ENCODE results near the gene COX6B2.

The COX6B2 gene

DNA sequence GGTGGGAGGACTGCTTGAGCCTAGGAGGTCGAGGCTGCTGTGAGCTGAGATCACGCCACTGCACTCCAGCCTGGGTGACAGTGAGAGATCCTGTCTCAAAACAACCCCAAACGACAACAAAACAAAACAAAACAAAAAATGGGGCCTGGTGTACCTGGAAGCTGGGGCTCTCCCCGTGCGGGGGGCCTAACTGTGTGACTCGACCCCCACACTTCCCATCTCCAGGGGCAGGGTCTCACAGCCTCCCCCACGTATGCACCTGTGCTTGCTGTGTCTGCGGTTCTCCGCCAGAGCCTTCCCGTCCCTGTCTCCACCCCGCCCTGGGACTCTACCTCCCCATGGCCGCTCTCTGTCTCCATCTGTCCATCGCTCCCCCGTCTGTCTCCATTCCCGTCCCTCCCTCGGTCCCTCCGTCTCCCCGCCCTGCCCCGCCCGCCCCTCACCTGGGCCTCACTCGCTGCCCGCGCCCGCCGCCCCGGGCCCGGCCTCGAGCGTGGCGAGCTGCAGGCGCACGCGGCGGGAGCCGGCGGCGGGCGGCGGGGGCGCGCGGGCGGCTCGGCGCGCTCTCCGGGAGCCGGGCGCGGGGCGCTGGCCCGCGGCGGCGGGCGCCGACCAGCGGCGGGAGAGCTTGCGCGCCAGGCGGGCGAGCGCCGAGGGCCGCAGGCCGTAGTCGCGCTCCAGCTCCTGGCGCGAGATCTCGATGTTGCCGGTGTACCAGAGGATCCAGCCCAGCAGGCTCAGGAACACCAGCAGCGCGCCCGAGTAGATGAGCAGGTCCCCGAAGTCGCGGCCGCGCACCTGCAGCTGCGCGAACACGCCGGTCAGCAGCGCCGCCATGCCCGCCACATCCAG is 29.0 kb upstream of the COX6B2 start:
- peak; percentile 51 for DNase-seq

DNA sequence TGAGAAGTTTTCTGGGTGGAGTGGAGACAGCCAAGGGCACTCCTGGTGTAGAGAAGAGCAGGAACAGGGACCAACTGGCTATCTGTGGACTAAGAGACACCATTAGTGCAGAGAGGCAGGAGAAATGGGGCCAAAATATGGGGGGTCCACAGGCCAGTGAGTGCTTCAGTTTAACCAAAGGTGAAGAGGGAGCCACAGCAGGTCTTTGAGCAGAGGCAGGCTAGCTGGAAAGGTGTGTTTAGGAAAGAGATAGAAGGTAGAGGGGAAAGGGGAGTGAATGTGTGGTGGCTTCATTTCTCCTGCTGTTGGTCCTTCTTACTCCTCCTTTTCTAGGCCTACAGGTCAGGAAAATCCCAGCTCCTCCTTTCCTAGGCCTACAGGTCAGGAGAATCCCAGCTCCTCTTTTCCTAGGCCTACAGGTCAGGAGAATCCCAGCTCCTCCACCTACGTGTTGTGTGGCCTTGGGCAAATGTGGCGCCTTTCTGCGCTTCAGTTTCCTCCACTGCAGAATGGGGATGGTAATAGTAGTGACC is 28.1 kb upstream of the COX6B2 start:
- no peak for DNase-seq

DNA sequence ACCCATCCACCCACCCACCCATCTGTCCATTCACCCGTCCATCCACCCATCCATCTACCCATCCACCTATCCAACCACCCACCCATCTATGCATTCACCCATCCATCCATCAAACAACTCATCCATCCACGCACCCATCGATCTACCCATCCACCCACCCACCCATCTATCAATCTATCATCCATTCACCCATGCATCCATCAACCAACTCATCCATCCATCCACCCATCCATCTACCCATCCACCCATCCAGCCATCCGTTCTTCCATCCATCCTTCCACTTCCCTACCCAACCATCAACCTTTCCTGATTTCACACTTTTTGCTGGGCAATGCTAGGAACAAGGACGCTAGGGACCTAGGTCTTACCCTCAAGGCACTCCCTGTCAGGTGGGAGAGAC is 27.5 kb upstream of the COX6B2 start:
- no peak for DNase-seq

DNA sequence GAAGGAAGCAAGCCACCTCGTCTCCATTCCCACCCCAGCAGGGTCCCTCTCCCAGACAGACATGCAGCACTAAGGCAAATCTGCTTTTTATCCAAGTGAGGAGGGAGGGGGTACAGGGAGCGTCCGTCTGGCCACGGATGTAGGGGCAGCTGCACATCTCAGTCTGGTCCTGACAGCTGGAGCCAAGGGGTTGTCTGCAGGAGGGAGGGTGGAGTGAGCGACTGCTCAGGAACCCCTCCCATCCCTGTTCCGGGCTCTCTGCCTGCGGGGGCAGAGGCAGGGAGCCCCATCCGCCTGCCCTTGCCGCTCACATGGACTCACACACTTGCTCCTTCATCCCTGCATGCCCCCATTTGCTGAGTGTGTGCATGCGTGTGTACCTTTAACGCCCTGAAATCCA is 24.7 kb upstream of the COX6B2 start:
- DNase-seq = no peak

DNA sequence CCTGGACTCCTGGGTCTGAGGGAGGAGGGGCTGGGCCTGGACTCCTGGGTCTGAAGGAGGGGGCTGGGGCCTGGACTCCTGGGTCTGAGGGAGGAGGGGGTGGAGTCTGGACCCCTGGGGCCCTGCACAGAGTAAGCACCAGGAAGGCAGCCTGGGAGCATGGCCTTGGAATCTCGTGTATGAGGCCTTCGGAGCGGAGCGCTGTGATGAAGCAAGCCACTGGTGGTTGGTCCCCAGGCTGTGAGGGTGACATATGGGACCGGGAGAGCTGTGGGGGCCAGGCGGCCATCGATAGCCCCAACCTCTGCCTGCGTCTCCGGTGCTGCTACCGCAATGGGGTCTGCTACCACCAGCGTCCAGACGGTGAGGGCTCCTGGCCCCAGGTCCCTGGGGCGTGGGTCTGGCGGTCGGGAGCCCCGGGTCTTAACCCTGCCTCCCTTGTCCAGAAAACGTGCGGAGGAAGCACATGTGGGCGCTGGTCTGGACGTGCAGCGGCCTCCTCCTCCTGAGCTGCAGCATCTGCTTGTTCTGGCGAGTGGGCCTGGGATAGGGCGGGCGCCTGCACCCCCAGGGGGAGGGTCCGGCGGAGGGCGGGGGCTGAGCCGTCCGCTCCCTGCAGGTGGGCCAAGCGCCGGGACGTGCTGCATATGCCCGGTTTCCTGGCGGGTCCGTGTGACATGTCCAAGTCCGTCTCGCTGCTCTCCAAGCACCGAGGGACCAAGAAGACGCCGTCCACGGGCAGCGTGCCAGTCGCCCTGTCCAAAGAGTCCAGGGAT is 23.0 kb upstream of the COX6B2 start:
- DNase-seq = no peak

DNA sequence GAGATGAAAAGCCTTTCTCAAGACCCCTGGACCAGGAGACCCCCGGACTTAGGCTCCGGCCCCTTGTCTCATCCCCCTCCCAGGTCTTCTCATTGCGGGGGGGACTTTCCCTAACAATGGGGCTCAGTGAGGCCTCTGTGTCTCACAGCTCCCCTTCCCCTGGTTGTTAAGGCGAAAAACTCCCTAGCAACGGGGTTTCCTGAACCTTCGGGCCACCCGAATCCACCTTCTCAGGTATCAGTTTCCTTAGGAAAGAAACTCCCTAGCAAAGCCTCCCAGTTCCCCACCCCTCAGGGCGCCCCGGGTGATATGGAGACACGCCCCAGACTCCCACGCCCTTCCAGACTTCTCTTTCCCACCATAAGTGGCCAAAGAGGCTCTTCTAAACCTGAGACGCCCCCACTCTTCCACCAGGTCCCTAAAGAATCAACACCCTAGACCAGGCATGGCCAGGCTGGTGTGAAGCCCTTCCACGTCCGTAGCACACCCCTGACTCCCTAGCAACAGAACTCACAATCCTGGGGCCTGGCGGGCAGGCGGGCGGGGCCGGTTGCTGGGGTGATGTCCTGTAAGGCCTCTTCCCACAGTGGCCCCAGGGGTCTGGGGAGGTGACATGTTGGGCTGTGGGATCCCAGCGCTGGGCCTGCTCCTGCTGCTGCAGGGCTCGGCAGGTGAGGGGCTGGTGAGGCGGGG is 21.9 kb upstream of the COX6B2 start, which contains the start of gene TMEM190:
TMEM190 (plus strand) TSS at position 586 of the 693 bp plus-strand sequence; CDS start at position 614, 28 bp downstream.
- no peak for DNase-seq

DNA sequence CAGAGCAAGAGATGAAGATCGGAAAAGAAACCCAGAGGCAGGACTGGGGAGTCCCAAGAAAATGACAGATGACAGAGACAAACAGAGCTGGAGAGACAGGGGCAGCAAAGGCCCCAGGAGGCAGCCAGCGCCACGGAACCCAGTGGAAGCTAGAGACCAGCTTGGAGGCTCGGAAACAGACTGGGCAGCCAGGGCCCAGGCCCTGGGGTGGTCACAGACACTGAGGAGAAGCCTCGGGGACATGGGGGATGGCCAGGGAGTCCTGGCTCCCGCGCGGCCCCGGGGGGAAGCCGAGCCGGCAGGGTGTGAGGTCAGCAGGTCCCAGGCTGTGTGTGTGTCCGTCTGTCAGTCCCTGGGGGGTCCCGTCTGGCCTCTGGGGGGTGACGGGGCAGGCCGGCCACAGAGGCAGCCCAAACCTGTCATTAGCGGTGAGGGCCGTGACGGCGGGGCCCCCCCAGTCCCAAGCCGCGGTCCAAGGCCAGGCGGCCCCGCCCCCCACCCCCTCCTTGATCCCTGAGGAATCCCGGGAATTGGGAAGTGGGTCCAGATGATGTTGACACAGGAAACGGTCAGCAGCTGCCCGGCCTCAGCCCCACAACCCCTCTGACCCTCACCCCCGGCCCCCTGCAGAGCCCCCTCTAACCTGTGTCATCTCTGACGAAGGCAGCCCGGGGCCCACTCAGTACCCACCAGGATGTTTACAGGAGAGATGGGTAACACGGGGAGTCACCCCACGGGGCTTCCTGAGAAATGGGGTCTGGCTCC is 19.7 kb upstream of the COX6B2 start:
- DNase-seq = no peak

DNA sequence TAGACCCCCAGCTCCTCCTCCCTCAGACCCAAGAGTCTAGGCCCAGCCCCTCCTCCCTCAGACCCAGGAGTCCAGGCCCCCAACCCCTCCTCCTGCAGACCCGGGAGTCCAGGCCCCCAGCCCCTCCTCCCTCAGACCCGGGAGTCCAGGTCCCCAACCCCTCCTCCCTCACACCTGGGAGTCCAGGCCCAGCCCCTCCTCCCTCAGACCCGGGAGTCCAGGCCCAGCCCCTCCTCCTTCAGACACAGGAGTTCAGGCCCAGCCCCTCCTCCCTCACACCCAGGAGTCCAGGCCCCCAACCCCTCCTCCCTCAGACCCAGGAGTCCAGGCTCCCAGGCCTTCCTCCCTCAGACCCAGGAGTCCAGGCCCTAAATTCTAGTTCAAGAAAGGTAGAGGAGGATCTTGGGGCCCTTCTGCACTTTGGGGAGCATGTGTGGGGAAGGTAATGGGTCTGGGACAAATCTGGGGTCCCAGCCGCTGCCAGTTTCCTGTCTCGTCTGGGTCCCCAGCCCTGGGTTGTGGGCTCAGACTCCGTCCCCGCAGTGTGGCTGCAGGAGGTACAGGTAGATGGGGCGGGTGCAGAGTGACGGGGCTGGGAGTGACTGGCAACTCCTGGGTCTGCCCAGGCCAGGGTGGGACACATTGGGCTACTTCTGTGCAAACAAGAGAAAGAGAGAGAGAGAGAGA is 18.9 kb upstream of the COX6B2 start:
- DNase-seq = no peak

DNA sequence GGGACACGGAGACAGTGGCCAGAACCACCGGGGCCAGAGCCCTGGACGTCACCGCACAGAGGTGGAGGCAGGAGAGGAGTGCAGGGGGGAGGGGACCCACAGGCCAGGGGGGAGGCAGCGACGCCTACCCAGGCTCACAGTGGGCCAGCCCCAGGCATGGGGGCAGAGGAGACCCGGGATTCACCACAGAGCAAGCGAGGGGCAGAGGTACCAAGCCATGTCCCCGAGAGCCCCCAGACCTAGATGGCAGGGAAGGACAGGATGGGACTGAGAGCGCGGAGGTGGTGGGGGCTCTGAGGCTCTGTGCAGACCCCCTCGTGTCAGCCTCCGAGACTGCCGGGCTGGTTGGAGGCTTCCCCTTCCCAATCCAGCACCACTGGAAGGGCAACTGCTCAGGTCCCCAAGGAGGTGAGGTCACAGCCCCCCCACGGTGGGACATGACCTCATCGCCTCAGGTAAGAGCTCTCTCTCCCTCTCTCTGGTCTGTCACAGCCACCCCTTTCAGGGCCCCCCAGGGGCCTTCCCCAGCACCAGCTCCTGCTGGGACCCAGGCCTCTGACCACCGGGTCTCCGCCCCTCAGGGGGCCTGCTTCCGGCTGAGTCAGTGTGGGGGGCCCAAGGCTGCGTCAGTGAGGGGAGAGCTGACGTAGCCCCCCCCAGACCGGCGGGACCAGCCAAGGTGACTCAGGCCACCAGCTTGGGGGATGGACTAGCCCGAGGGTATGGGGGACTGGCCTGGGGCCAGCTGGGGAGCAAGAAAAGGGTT is 18.0 kb upstream of the COX6B2 start:
- no peak for DNase-seq

DNA sequence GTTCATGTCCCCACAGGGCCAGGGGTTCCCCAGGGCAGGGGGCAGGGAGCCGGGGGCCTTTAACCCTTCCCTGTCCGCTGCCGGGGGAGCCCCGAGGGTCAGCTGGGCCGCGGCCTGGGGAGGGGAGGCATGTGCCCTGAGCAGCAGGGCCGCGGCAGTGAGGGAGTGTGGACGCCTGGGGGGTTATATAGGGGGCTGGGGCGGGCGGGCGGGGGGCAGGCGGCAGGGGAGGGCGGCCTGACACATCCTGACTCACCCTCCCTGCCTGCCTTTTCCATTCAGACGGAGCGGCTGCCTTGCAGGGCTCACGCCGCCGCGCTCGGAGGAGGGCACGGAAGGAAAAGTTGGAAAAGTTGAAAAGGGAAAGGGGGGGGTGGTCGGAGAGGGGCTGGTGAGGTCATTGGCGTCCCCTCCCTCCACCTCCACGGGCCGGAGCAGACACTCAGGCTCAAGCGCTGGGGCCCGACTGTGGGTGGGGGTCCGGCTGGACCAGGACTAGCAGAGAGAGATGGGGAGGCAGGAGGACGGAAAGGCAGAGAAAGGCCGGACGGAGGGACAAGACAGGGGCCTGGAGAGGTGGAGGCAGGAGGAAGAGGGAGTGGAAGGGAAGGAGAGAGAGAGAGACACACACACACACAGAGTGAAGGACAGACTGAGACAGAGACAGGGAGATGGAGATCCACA is 15.9 kb upstream of the COX6B2 start, which contains the start of gene IL11:
IL11 (minus strand) TSS at position 159 of the 684 bp plus-strand sequence; CDS start at position 6, 153 bp downstream.
- no peak for DNase-seq

DNA sequence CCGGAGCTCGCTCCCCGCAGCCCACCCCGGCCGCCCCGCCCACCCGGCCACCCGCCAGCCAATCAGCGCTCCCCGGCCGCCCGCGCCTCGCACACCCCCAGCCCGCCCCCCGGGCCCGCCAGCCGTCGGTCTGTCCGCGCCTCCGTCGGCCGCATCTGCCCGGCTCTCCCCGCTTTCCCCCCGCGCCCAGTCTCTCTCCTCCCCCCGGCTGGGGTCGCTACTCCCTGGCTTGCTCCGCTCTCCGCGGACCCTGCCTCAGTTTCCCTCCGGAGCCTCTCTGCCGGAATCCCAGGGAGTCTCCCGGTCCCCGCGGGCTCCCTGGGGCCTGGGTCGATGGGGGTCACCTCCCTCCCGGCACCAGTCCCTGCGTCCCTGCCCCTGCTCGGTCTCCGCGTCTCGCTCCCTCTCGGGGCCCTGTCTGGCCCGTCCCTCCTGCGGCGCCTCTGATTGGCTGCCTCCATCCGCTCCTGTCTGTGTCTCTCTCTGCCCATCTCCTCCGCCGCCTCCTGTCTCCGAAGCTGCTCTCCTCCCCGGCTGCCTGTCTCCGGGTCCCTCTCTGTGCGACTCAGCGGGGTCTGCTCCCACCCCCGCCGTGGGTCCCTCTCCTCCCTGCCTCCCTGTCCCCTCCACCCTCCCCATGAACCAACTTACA is 15.3 kb upstream of the COX6B2 start:
- no peak for DNase-seq

DNA sequence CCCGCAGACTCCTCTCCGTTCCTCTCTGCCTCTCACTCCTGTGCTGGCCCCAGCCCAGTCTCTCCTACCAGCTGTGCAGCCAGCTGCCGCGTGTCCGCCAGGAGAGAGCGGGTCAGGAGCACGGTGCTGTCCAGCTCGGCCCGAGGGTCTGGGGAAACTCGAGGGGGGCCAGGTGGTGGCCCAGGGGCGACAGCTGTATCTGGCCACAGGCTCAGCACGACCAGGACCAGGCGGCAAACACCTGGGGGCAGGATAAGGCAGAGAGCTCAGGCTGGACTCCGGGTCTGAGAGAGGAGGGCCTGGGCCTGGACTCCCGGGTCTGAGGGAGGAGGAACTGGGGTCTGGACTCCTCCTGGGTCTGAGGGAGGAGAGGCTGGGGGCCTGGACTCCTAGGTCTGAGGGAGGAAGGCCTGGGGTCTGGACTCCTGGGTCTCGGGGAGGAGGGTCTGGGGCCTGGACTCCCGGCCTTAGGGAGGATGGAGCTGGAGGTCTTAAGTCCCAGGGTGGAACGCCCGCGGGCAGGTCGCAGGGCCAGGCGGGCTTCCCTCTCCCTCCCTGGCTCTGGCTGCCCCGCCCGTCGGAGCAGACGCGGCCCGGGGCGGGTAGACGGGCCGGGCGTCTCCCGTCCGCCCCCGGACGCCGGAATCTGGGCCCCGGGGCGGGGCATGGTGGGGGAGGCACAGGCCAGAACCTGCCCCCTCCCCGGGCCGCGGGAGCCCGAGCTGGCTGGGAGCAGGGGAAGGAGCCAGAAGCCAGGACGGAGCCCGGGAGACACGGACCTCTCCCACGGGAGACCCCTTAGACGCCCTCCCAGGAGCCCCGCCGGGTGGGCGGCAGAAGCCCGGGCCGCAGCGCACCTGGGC is 14.4 kb upstream of the COX6B2 start:
- no peak for DNase-seq

DNA sequence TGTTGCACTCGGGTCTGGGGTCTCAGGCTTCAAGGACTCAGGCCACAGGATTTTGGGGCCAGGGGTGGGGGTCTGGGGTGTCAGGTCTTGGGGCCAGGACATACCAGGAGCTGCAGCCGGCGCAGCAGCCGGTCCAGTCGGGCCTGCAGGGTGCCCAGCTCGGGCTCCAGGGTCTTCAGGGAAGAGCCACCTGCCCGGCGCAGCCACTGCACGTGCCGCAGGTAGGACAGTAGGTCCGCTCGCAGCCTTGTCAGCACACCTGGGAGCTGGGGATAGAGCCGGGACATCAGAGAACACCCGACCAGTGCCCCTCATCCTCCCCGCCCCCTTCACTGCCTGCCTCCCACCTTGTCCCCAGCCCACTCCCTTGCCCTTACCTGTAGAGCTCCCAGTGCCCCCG is 13.6 kb upstream of the COX6B2 start:
- no peak for DNase-seq

DNA sequence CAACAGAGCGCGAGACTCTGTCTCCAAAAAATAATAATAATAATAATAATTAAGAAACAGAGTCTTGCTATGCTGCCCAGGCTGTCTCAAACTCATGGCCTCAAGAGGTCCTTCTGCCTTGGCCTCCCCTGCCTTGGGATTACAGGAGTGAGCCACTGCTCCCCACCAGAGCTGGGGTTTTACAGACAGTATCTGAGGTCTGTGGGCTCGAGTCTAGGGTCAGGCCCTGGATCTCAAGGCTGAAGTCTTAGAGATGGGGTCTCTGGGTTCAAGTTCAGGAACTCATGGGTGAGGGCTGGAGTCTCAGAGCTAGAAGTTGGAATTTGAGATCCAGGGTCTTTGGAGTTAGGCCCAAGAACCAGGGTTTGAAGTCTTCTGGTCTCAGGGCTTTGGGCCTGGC is 12.3 kb upstream of the COX6B2 start:
- no peak for DNase-seq

DNA sequence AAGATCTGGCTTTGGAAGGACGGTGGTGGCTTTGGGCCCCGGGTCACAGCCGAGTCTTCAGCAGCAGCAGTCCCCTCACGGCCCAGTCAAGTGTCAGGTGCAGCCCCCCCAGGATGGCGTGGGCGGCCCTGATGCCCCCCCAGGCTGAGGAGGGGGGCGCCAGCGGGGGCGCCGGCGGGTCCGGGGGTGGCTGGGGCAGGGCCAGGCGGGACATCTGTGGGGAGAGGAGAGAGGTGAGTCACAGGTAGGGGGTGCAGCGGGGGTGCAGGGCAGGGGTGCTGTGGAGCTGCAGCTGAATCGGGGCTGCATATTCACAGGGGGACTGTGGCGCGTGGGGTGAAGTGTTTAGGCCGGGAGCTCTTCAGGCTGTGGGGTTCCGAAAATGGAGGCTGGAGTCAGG is 11.4 kb upstream of the COX6B2 start:
- DNase-seq = no peak

DNA sequence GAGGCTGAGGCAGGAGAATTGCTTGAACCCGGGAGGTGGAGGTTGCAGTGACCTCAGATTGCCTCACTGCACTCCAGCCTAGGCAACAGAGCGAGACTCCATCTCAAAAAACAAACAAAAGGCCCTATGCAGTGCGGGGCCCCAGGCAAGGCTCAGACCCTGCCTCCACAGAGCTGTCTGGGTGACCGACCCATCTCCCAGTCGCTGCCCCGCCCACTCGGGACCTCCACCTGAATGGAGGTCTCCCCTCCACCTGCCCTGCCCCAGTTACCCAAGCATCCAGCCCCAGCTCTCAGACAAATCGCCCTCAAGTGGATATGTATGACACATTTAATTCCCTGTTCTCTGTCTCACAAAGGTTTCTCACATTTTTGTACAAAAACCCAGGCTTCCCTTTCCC is 10.7 kb upstream of the COX6B2 start:
- DNase-seq = no peak

DNA sequence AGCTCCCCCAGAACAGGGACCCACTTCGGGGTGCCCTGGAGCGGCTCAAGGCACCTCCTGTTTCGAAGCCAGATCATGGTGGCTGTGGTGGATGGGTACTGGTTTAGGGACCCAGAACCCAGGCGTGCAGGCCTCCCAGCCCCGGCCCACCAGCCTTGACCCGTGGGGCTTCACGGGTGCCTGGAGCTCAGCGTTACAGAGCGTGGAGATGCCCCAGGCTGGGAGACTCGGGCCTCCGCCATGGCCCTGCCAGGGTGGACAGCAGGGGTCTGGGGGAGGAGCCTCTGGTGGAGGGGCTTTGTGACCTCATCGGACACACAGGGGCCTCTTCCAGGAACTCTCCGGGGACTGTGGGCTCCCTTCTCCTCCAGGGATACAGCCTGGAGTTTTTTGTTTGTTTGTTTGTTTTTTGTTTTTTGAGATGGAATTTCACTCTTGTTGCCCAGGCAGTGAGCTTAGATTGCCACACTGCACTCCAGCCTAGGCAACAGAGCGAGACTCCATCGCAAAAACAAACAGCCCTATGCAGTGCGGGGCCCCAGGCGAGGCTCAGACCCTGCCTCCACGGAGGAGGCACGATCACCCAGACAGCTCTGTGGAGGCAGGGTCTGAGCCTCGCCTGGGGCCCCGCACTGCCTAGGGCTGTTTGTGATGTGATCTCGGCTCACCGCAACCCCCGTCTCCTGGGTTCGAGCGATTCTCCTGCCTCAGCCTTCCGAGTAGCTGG is 8.6 kb upstream of the COX6B2 start, which contains the start of gene GARIN5B:
GARIN5B (minus strand) TSS at position 271 of the 727 bp plus-strand sequence; CDS start at position 77, 194 bp downstream.
- no peak for DNase-seq
